H9 (cell line): ENCODE data around the gene KLF17. TPM values are rescaled to one million over a fixed set of nuclear protein-coding genes. Genes with fewer than 3 reads are reported as not detected.

Experiments used
- DNase-seq: peaks from one replicate; pipeline ENCODE4 v3.0.0-alpha.2; 2017
- H2AFZ ChIP-seq: one replicate; pipeline ENCODE4 v1.6.1; 2013; ENCODE audit warnings: mild to moderate bottlenecking, low read length, control low read depth, moderate library complexity
- H2AK5ac ChIP-seq: 2 replicates; pipeline ENCODE4 v1.6.1; 2013; ENCODE audit warnings: low read length, control low read depth, mixed read lengths; ENCODE audit not compliant: insufficient read length
- H2BK120ac ChIP-seq: one replicate; pipeline ENCODE4 v1.6.1; 2013; ENCODE audit warnings: low read depth, mild to moderate bottlenecking, low read length, control low read depth, inconsistent platforms; ENCODE audit not compliant: poor library complexity, severe bottlenecking
- H2BK12ac ChIP-seq: 2 replicates; pipeline ENCODE4 v1.6.1; 2013; ENCODE audit warnings: low read length, control low read depth, mixed read lengths, low read depth; ENCODE audit not compliant: insufficient read length
- H2BK15ac ChIP-seq: 2 replicates; pipeline ENCODE4 v1.6.1; 2013; ENCODE audit warnings: low read depth, low read length, control low read depth
- H2BK20ac ChIP-seq: one replicate; pipeline ENCODE4 v1.6.1; 2013; ENCODE audit warnings: low read depth, mild to moderate bottlenecking, low read length, control low read depth, inconsistent platforms; ENCODE audit not compliant: poor library complexity, severe bottlenecking
- H2BK5ac ChIP-seq: 2 replicates; pipeline ENCODE4 v1.6.1; 2013; ENCODE audit warnings: low read length, control low read depth, mixed read lengths; ENCODE audit not compliant: insufficient read length
- H3K14ac ChIP-seq: 2 replicates; pipeline ENCODE4 v1.6.1; 2013; ENCODE audit warnings: low read length, control low read depth; ENCODE audit not compliant: insufficient read depth
- H3K18ac ChIP-seq: 2 replicates; pipeline ENCODE4 v1.6.1; 2013; ENCODE audit warnings: low read depth, mild to moderate bottlenecking, mixed read lengths, low read length, control low read depth; ENCODE audit not compliant: insufficient read length
- H3K23ac ChIP-seq: 2 replicates; pipeline ENCODE4 v1.6.1; 2013; ENCODE audit warnings: low read length, control low read depth, mixed read lengths, low read depth; ENCODE audit not compliant: insufficient read length
- H3K23me2 ChIP-seq: 2 replicates; pipeline ENCODE4 v1.6.1; 2013; ENCODE audit warnings: low read depth, mild to moderate bottlenecking, mixed read lengths, low read length, control low read depth; ENCODE audit not compliant: insufficient read length, poor library complexity, severe bottlenecking
- H3K27ac ChIP-seq: 2 replicates; pipeline ENCODE4 v1.5.1; 2013; ENCODE audit warnings: low read length, control low read depth, mixed read lengths, low read depth; ENCODE audit not compliant: insufficient read length
- H3K27me3 ChIP-seq: 2 replicates; pipeline ENCODE4 v1.6.1; 2013; ENCODE audit warnings: low read length, control low read depth, inconsistent platforms; ENCODE audit not compliant: insufficient read depth
- H3K4ac ChIP-seq: 2 replicates; pipeline ENCODE4 v1.6.1; 2013; ENCODE audit warnings: low read depth, mild to moderate bottlenecking, control low read depth, inconsistent platforms, low read length, moderate library complexity
- H3K4me1 ChIP-seq: 2 replicates; pipeline ENCODE4 v1.6.1; 2013; ENCODE audit warnings: low read length, control low read depth, inconsistent platforms; ENCODE audit not compliant: insufficient read depth
- H3K4me2 ChIP-seq: 2 replicates; pipeline ENCODE4 v1.6.1; 2013; ENCODE audit warnings: low read length, control low read depth, mixed read lengths; ENCODE audit not compliant: insufficient read length, insufficient read depth
- H3K56ac ChIP-seq: 2 replicates; pipeline ENCODE4 v1.6.1; 2013; ENCODE audit warnings: low read depth, mild to moderate bottlenecking, mixed read lengths, low read length, control low read depth; ENCODE audit not compliant: insufficient read length
- H3K79me1 ChIP-seq: 2 replicates; pipeline ENCODE4 v1.6.1; 2013; ENCODE audit warnings: low read depth, mild to moderate bottlenecking, moderate library complexity, low read length, control low read depth, inconsistent platforms; ENCODE audit not compliant: insufficient read depth, poor library complexity, severe bottlenecking
- H3K79me2 ChIP-seq: 2 replicates; pipeline ENCODE4 v1.6.1; 2013; ENCODE audit warnings: low read length, control low read depth, inconsistent platforms; ENCODE audit not compliant: insufficient read depth
- H3K9ac ChIP-seq: 2 replicates; pipeline ENCODE4 v1.6.1; 2013; ENCODE audit warnings: low read length, control low read depth, mixed read lengths; ENCODE audit not compliant: insufficient read length; ENCODE audit errors: extremely low read depth
- H3K9me3 ChIP-seq: one replicate; pipeline ENCODE4 v1.6.1; 2013; ENCODE audit warnings: low read depth, low read length, inconsistent platforms; ENCODE audit not compliant: control insufficient read depth
- H3T11ph ChIP-seq: one replicate; pipeline ENCODE4 v1.6.1; 2013; ENCODE audit warnings: mild to moderate bottlenecking, low read length, control low read depth, inconsistent platforms
- H4K20me1 ChIP-seq: one replicate; pipeline ENCODE4 v1.6.1; 2013; ENCODE audit not compliant: control insufficient read depth, insufficient read length, insufficient read depth
- H4K5ac ChIP-seq: 2 replicates; pipeline ENCODE4 v1.6.1; 2013; ENCODE audit warnings: low read depth, mild to moderate bottlenecking, mixed read lengths, low read length, control low read depth; ENCODE audit not compliant: insufficient read length
- H4K8ac ChIP-seq: replicated peaks from 2 replicates; pipeline ENCODE4 v1.6.1; 2013; ENCODE audit warnings: low read length, control low read depth, mixed read lengths, low read depth; ENCODE audit not compliant: insufficient read length
- H4K91ac ChIP-seq: 2 replicates; pipeline ENCODE4 v1.6.1; 2013; ENCODE audit warnings: low read depth, mild to moderate bottlenecking, moderate library complexity, mixed read lengths, low read length, control low read depth; ENCODE audit not compliant: insufficient read length
- H3K27ac Mint-ChIP-seq, 3 experiments: 2 replicates in 2 of 3; 3 replicates in 1 of 3; pipeline ENCODE4 v1.8.0; 2020 to 2021; ENCODE audit warnings: mixed read lengths in 3 of 3, mild to moderate bottlenecking in 1 of 3, moderate library complexity in 1 of 3
- H3K27me3 Mint-ChIP-seq: 2 replicates; pipeline ENCODE4 v1.8.0; 2021; ENCODE audit warnings: low read depth, mild to moderate bottlenecking, moderate library complexity, mixed read lengths
- H3K36me3 Mint-ChIP-seq, 3 experiments: 2 replicates in 2 of 3; 3 replicates in 1 of 3; pipeline ENCODE4 v1.8.0; 2020 to 2021; ENCODE audit warnings: low read depth in 3 of 3, mixed read lengths in 3 of 3; ENCODE audit not compliant: insufficient read depth in 1 of 3
- H3K4me1 Mint-ChIP-seq, 2 experiments: 2 replicates each; pipeline ENCODE4 v1.8.0; 2020; ENCODE audit warnings: mixed read lengths in 2 of 2
- H3K4me3 Mint-ChIP-seq, 2 experiments: 2 replicates in 1 of 2; 3 replicates in 1 of 2; pipeline ENCODE4 v1.8.0; 2020 to 2021; ENCODE audit warnings: mild to moderate bottlenecking in 2 of 2, mixed read lengths in 2 of 2, moderate library complexity in 1 of 2
- H3K9me3 Mint-ChIP-seq, 2 experiments: 2 replicates in 1 of 2; 3 replicates in 1 of 2; pipeline ENCODE4 v1.8.0; 2020; ENCODE audit warnings: mild to moderate bottlenecking in 2 of 2, mixed read lengths in 2 of 2, moderate library complexity in 1 of 2
- CTCF ChIP-seq: fragments of 200-600 bp; sonication (generic); conservative IDR thresholded peaks from 3 replicates; pipeline ENCODE4 v1.8.0; 2021; ENCODE audit warnings: antibody characterized with exemption, mild to moderate bottlenecking
- WGBS: extraction: QIAGEN DNeasy Blood & Tissue Kit; methylation state at CpG from one replicate; pipeline ENCODE4 v1.1.7; 2013; ENCODE audit warnings: missing lambda C conversion rate, low lambda C conversion rate, mixed read lengths; ENCODE audit not compliant: insufficient read length; ENCODE audit errors: extremely low coverage; 5-methylcytosine and 5-hydroxymethylcytosine counted together
- total RNA-seq: library from RNA; stranded (reverse); gene quantifications from 2 replicates; pipeline ENCODE4 v1.2.1, GENCODE V29; 2021

Gene KLF17
- total RNA-seq, 1 experiment from 2014 or later, result 0.09 TPM

GRCh38 chr1:44072821-44073220, 45.8 kb upstream of the KLF17 start:
- H4K5ac ChIP-seq, result no peak overlapping the region
- no peak overlapping the region for H4K91ac ChIP-seq
- no peak overlapping the region for H2BK5ac ChIP-seq
- H3K27me3 Mint-ChIP-seq, result peaks cover 9% of the 10 kb centered on the region
- no peak overlapping the region for H3K4ac ChIP-seq
- no peak overlapping the region for H2BK20ac ChIP-seq
- TF ChIP-seq CTCF, result no peak
- H2BK15ac ChIP-seq, result no peak overlapping the region
- H4K20me1 ChIP-seq, result no peaks in the 10 kb centered on the region
- H3K18ac ChIP-seq, result no peak overlapping the region
- H3K4me3 Mint-ChIP-seq, result no peak overlapping the region
- no CpG with 5 or more reads among the region's 2 CpGs for WGBS
- H3T11ph ChIP-seq, result no peak overlapping the region
- no peak overlapping the region for H3K4me2 ChIP-seq
- no peak overlapping the region for H4K8ac ChIP-seq
- no peak overlapping the region for H3K14ac ChIP-seq
- no peak for DNase-seq
- H3K27me3 ChIP-seq, result no peaks in the 10 kb centered on the region
- no peak overlapping the region for H3K27ac Mint-ChIP-seq
- H3K9me3 ChIP-seq, result no peaks in the 10 kb centered on the region
- peaks cover 3% of the 10 kb centered on the region; the same call in 1 of the 2 replicates for H3K4me1 ChIP-seq
- H3K56ac ChIP-seq, result no peak overlapping the region
- H3K9ac ChIP-seq, result no peak overlapping the region
- H2BK120ac ChIP-seq, result no peak overlapping the region
- H3K79me2 ChIP-seq, result no peaks in the 10 kb centered on the region
- H3K9me3 Mint-ChIP-seq, result no peaks in the 10 kb centered on the region; a peak in 1 of 5 replicates
- H3K79me1 ChIP-seq, result no peaks in the 10 kb centered on the region
- H3K4me1 Mint-ChIP-seq, result peaks cover 17 to 26% of the 10 kb centered on the region in 2 experiments
- no peak overlapping the region for H3K23ac ChIP-seq
- no peak overlapping the region for H2AK5ac ChIP-seq
- no peaks in the 10 kb centered on the region; a peak in 1 of 7 replicates for H3K36me3 Mint-ChIP-seq
- H2BK12ac ChIP-seq, result no peak overlapping the region
- no peak overlapping the region for H3K27ac ChIP-seq
- H3K23me2 ChIP-seq, result no peaks in the 10 kb centered on the region
- no peak overlapping the region for H2AFZ ChIP-seq
